GM12892 (cell line): Measurements from ENCODE around the gene KHSRP.

Experiments
- DNase-seq: peaks from one replicate; pipeline ENCODE4 v3.0.0; 2011; ENCODE audit not compliant: insufficient read length
- FAIRE-seq: peaks from 2 replicates; lab custom pipeline; 2011; peaks lifted over from hg19 to GRCh38; lab: Jason Lieb, UNC
- POLR2A ChIP-seq: IDR thresholded peaks from 2 replicates; pipeline ENCODE4 v1.6.1; 2011; ENCODE audit warnings: low read depth, low read length, control low read depth
- POLR2AphosphoS5 ChIP-seq: IDR thresholded peaks from 2 replicates; pipeline ENCODE4 v1.6.1; 2011; ENCODE audit warnings: low read depth, low read length, control low read depth
- TAF1 ChIP-seq: IDR thresholded peaks from 2 replicates; pipeline ENCODE4 v1.6.1; 2011; ENCODE audit warnings: low read depth, mild to moderate bottlenecking, control low read depth, low read length, borderline replicate concordance

KHSRP gene

DNA sequence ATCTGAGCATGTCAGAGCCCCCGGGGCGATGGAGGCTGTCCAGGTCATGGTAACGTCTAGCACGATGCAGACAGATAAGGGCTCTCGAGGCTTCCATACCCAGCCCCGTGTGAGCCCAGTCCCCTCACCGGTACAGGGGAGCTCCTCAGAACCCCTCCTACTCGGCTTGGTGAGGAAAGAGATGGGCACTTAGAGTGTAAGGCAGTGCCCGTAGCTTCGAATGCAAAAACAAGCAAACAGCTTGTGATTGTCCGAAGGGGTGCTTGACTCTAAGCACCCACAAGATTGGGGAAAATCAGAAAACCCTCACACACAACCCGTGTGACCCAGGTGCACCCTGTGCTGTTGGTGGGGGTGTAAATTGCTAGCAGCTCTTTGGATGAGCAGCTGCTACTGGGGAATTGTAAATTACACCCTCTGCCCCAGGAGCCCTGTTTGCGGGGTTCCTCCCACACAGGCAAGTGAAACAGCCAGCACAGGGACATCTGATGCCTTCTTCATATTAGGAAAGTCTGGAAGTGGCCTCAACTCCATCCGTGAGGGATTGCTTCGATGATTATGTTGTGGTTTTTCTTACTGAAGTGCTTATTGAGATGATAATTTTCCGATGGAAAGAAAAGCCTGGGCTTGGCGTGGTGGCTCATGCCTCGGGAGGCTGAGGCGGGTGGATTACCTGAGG is 48.0 kb downstream of the KHSRP start:
- FAIRE-seq (no peak), DNase-seq (no peak)
- no peak for TF ChIP-seq TAF1
- TF ChIP-seq POLR2AphosphoS5: peak; percentile 28; the same call in 1 of the 2 replicates

DNA sequence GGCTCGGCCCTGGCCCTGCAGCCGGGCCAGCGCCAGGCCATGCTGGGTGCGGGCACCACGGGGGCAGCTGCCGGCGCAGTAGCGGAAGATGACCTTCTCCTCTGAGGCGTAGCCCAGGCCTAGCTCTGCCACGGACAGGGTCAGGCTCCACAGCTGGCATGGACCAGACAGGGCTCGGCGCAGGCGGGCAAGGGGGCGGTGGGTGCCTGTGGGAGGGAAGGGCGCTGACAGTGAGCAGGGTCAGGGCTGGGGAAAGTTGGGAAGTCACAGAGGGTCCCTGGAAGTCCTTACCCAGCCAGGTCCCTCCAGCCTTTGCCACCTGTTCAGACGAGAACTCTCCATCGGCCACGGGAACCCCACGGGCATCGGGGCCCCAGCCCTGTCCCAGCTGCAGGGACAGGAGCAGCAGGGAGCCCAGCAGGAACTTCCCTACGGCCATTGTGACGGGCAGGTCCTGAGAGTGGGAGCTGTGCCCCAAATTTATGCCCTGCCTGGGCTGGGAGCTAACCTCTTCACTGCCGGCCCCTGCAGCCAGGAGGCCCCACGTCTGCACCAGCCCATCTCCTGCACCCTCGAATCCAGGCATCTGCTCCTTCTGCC is 49.1 kb downstream of the KHSRP start, which contains the start of gene PSPN:
PSPN (minus strand) TSS at position 523 of the 600 bp plus-strand sequence; CDS start at position 439, 84 bp downstream.
- FAIRE-seq: no peak
- TF ChIP-seq POLR2A (no peak), TAF1 (no peak), POLR2AphosphoS5 (no peak)
- DNase-seq: no peak

DNA sequence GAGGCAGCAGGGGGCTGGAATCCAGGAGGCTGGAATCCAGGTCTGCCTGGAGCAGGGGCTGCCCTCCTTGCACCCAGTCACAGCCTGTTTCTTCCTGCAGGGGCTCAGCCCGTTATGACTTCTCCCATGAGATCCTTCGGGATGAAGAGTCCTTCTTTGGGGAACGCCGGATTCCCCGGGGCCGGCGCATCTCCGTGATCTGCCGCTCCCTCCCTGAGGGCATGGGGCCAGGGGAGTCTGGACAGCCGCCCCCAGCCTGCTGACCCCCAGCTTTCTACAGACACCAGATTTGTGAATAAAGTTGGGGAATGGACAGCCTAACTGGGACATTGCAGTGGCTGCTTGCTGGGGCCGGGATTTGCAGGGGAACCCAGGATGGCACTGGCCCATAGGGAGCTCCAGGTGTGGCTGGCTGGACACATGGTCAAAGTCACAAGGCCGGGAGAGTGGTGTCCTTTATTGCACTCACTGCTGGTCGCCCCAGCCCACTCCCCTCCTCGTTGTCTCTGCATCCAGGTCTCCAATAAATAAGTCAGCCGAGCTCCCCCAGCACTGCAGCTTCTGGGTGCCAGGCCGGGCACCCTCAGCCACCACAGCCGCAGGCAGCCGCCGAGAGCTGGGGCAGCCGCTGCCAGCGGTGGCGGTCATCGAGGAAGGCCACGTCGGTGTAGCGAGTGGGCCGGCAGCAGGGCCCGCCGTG is 49.8 kb downstream of the KHSRP start:
- DNase-seq (no peak), FAIRE-seq (no peak)
- TF ChIP-seq TAF1 (no peak), POLR2AphosphoS5 (no peak), POLR2A (no peak)

DNA sequence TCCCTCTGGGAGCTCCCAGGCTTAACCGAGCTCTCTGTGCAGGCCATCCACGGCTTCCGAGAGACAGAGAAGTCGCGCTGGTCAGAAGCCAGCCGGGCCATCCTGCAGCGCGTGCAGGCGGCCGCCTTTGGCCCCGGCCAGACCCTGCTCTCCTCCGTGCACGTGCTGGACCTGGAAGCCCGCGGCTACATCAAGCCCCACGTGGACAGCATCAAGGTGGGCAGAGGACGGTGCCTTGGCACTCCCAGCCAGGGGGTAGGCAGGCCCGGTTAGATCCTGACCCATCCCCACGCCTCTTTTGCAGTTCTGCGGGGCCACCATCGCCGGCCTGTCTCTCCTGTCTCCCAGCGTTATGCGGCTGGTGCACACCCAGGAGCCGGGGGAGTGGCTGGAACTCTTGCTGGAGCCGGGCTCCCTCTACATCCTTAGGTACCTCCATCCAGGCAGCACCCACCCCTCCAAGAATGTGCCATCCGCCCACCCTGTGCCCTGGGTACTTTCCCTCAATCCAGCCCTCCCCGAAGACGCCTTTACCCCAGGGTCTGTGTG is 50.4 kb downstream of the KHSRP start:
- FAIRE-seq (no peak), DNase-seq (no peak)
- TF ChIP-seq POLR2AphosphoS5 (no peak), POLR2A (no peak), TAF1 (no peak)

DNA sequence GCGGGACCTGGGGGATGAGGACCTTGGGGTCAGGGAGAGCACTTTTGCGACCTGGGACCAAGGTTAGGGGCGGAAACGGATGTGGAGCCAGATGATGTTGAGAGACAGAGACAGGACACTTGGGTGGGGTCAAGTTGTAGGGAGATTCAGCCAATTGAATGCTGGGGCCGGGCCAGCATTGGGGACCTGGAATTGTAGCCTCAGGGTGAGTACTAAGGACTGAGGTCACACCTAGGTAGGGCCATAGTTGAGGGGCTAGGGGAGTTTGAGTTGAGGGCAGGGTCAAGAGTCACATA is 50.9 kb downstream of the KHSRP start:
- TF ChIP-seq POLR2A (no peak), TAF1 (no peak), POLR2AphosphoS5 (no peak)
- no peak for FAIRE-seq
- DNase-seq: no peak

DNA sequence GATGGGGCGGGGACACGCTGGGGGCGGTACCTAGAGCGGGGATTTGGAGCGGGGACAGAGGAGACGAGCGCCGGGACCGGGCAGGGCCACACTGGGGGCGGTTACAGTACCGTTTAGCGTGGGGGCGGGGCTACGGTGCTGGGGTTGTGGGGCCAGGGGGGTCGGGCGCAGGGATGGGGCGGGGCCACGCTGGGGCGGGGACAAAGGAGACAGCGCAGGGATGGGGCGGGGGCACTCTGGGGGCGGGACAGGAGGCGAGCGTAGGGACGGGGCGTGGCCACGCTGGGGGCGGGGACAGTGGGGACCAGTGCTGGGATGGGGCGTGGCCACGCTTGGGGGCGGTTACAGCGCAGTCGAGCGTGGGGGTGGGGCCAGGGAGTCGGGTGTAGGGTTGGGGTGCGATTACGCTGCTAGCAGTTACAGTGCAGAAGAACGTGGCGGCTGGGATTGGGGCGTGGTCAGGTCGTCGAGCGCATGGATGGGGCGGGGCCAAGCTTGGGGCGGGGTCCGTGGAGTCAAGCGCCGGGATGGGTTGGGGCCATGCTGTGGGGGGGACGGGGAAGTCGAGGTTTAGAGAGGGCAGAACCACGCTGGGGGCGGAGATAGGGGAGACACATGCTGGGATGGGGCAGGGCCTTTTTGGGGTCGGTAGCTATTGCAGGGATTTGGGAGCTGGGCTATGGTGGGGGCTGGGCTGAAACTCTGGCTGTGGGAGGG is 51.4 kb downstream of the KHSRP start:
- DNase-seq (peak; percentile 91), FAIRE-seq (no peak)
- TF ChIP-seq POLR2AphosphoS5 (no peak; the same call in 1 of the 2 replicates), POLR2A (no peak), TAF1 (no peak)

DNA sequence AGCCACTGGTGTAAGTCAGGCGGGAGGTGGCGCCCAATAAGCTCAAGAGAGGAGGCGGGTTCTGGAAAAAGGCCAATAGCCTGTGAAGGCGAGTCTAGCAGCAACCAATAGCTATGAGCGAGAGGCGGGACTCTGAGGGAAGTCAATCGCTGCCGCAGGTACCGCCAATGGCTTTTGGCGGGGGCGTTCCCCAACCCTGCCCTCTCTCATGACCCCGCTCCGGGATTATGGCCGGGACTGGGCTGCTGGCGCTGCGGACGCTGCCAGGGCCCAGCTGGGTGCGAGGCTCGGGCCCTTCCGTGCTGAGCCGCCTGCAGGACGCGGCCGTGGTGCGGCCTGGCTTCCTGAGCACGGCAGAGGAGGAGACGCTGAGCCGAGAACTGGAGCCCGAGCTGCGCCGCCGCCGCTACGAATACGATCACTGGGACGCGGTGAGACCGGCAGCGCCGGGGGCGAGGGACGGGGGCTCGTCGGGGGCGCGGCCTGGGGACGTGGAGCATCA is 52.0 kb downstream of the KHSRP start, which contains the start of gene ALKBH7:
ALKBH7 (plus strand) TSS at position 201 of the 502 bp plus-strand sequence; CDS start at position 228, 27 bp downstream.
- FAIRE-seq: peak; percentile 100
- no peak for TF ChIP-seq POLR2AphosphoS5
- TF ChIP-seq TAF1: no peak
- peak; percentile 67; the same call in 1 of the 2 replicates for TF ChIP-seq POLR2A

DNA sequence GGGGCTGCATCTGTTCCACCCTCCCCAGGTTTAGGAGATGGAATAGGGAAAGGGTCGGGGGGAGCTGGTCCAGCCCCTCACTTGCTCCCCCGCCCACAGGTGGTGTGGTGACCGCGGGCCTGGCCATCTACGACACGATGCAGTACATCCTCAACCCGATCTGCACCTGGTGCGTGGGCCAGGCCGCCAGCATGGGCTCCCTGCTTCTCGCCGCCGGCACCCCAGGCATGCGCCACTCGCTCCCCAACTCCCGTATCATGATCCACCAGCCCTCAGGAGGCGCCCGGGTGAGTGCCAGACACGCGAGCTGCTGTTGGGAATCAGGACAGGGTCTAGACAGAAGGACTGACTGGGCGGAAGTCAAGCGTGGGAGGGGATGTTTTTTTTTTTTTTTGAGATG is 60.3 kb downstream of the KHSRP start:
- DNase-seq: no peak
- TF ChIP-seq POLR2AphosphoS5 (no peak), TAF1 (no peak)
- FAIRE-seq: no peak

More for the DNA sequence above, 52.0 kb downstream of the KHSRP start, which contains the start of gene ALKBH7:
- DNase-seq: peak; percentile 92
